GM21526 (cell line): Measurements from ENCODE around the gene PKIB.
"Not testable (repeated sequence)": the region's sequence is repeated elsewhere in the genome, so short reads cannot be mapped to it uniquely, and the experiment has no call there.

Source experiments
- ATAC-seq: cut with Tn5 transposase; IDR thresholded peaks from one replicate; pipeline ENCODE4 v1.9.1; 2021; ENCODE audit warnings: moderate library complexity; ENCODE audit not compliant: unreplicated experiment, low FRiP score

PKIB gene, protein sequence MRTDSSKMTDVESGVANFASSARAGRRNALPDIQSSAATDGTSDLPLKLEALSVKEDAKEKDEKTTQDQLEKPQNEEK

DNA sequence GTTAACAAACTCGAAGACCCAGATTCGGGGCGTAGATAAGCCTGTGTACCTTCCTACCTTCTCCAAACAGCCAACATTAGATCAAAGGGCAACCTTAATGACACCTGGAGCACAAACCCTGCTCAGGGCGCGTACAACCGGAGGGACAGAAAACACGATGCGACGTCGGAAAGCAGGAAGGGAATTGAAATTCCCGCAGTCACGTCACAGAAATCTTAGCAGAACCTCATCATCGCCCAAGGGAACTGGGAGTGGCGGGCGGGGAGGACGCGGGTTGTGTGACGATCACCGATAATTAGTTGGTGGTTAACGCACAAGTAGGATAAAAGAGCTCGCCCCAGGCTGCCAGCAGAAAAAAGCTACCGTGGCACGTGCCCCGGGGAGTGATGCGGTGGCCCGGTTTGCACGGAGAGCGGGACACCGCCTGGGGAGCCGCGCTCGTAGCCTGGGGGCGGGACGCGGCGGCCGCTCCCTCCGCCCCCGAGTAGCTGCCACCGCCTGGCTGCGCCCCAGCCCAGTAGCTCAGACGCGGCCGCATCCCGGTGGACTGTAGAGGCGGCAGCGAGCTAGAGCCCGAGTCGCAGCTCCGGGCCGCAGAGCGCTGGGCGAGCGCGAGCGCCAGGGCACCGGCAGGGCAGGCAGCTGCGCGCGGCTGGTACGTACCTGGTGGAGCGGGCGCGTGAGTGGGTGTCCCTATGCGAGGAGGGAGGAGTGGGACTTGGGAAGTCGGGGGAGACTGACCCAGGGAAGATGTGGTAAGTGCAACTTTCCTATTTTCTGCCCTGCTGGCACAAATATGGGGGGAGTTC, at the start of gene PKIB:
Gene PKIB (plus strand): TSS at position 525 of the 809 bp plus-strand sequence. CDS start 107,390 bp downstream, outside the sequence.
- peak; percentile 93 for ATAC-seq

DNA sequence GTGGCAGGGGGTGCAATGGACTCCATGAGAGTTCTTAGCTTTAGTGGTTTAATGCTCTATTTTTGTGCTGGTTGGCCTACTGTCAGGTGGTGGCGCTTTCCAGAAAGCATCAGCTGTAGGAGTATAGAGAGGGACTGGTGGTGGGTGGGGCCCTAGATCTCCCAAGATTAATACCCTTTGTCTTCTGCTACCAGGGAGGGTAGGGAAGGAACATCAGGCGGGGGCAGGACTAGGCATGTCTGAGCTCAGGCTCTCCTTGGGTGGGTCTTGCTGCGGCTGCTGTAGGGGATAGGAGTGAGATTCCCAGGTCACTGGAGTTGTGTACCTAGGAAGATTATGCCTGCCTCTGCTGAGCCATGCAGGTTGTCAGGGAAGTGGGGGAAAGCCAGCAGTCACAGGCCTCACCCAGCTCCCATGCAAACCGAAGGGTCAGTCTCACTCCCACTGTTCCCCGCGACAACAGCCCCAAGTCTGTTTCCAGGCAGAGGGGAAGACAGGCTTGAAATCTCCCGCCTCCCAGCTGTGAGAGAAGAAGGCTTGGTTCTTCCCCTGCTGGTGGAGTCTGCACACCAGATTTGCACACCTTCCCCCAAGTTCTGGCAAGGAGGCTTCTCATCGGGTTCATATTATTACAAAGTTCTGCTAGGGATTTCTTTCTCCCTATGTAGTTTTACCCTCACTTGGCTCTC, 46.7 kb upstream of the PKIB start:
- ATAC-seq, result no peak

DNA sequence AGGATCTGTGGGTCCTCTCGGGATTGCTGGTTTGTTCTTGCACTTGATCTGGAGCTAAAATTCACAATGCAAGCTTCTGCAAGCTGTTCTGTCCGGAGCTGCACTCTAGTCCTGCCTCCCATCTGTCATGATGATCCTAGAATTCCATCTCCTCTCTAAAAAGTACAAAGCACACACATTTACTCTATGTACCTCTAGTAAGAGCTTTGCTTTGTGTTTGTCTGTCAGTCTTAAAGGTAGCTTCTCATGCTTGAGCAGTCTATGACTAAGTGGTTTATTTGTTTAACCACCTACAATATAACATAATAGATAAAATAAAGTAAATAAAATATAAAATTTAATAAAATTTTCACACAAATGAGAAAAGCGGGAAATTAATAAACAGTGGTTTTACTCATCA, 46.0 kb upstream of the PKIB start:
- no peak for ATAC-seq

DNA sequence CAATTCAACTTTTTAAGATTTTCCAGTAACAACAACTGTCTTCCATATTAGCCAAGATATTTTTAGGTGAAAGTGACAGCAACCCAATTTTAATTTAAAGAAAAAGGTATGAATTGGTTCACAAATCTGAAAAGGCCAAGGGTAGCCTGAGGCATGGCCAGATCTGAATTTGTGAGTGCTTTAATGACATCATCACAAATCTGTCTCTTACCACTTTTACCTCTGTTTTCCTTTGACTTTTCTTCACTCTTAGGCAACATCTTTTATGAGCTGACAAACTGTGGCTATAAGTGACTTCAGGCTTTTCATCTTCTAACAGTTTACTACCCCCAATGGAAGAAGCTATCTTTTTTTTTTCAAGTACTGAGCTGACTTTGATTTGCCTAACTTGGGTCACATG, 44.5 kb upstream of the PKIB start:
- no peak for ATAC-seq

DNA sequence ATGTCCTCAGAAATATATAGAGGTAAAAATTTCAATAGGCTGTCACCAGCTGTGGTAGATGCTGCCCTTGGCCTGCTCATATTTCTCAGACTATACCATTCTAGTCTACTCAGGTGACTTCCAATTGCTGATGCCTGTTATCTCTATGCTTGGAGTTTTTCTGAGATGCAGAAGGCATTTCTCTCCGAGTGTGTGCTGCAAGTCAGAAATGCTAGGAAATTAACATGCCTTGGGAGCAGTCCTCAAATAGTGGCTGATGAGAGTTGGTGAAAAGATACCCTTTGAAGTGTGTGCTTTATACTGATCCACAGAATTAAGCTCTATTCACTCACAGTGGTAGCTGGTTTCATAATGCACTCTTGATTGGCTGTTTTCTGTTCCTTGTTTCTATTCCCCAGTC, 43.2 kb upstream of the PKIB start:
- ATAC-seq, result no peak

DNA sequence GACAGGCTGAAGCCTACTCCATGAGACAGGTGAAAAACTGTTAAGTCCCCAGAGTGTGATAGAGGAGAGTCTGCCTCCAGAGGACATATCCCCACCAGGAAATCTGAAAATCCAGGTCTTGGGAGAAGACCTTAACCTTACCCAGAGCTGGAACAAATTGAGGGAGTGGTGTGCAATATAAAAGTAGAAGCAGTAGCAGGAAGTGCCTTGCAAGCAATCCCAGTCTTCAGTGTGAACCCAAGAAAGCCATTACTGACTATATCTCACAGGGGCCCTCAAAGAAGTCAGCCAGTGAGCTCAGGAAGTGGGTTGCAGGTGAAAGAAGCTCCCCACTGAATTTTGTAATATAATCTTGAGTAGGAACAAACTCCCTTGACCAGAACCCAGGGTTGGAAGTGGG, 41.9 kb upstream of the PKIB start:
- ATAC-seq, result no peak

DNA sequence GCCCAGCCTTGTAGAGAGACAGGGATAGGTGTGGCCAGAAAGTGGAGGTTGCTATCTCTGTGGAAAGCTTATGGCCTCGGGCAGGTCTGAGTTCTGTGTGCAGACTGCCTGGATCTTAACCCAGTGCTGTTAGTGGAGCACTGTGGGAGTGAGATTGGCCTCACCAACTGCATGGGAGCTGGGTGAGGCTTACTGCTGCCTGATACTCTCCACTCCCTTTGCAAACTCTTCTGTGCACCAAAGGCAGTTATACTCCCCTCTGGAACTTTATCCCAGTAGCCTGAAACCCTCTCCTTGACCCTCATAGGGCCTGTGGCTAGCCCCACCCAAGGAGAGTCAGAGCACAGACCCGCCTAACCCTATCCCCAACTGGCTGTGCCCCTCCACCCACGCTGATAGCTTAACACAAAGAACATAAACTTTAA, 41.4 kb upstream of the PKIB start:
- no peak for ATAC-seq

DNA sequence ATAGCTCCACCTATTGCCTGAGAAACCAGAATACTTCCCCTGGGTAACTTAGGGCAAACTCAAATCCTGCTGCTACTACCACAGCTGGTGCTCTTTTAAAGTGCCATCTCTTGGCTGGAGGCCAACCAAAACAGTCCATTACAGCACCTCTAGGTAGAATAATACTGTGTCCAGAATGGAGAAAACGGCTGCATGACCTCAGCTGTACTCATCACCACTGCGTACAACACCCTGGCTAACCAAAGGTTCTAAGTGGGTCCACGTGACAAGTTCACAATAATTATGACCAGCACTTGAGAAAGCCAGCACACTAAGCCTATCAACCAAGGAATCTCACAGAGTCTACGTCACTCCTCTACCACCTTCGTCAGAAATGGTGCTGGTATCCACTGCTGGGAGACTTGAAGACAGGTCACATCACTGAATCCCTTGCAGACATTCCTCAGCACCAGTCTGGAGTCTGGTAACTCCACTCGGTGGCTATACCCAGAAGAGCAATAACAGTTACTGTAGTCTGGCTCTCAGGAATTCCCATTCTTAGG, 40.9 kb upstream of the PKIB start:
- ATAC-seq, result no peak

DNA sequence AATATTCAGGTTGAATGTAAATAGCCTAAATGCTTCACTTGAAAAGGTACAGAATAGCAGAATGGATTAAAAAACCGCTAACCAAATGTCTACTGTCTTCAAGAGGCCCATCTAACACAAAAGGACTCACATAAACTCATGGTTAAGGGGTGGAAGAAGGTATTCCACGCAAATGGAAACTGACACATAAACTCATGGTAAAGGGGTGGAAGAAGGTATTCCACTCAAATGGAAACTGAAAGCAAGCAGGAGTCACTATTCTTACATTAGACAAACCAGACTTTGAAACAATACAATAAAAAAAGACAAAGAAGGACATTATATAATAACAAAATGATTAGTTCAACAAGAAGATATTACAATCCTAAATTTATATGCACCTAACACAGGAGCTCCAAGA, 38.3 kb upstream of the PKIB start:
- ATAC-seq, result no peak

DNA sequence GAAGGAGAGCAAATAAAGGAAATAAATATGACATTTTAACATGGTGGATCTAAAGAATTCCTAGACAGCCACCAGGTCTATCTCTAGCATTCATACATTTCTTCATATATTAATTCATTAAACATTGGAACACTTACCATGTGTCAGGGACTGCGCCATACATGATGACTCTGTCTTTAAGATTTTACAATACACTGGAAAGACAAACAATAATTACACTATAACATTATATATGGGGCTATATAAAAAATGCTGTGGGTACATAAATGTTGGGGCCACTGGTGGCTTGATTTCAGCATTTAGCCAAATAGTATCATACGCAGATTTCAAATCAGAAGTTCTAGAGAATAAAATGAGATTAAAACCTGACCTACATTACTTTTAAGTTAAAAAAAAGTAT, 33.3 kb upstream of the PKIB start:
- no peak for ATAC-seq

DNA sequence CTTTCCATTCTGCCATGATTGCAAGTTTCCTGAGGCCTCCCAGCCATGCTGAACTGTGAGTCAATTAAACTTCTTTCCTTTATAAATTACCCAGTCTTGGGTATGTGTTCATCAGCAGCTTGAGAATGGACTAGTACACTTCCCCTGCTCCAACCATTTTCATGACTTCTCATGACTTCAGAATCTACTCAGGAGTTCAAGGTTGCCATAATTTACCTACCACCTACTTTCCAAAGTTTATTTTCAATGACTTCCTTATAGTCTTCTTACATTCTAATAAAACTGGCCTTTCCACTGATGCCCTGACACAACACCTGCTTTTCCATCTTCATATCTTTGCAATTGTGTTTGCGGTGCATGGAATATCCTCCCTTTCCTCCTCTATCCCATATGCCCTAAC, 31.2 kb upstream of the PKIB start:
- ATAC-seq, result no peak

DNA sequence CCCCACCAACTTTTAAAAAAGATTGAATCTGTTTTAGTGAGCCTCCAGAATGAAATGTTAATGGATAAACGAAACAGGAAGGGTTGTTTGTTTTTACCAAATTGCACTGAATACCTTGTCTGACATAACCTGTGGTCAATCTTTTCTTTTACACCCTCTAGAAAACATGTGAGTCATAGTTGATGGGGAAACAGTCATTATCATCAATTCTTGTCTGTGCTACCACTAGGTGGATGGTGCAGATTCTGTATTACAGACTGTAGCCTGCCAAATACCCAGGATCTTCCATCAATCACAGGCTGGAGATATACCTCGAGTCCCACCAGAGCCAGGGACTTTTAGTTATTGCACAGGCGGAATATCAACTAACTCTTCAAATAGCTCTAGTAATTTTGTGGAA, 29.5 kb upstream of the PKIB start:
- ATAC-seq, result no peak

DNA sequence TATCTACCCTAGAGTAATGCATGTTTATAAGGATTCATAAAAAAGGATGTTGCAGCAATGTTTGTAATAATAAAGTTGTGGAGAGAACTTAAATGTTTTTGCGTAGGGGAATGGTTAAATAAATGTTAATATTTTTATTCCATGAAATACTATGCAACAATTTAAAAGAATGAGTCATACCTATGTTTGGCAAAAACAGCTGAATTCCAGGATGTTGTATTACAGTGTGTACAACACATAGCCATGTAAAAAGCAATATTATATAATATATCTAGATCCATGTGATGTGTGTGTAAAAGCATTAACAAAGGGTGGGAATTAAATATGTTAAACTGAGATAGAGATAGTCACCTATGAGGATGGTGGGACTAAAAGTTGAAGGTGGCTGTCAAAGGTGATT, 21.1 kb upstream of the PKIB start:
- ATAC-seq, result no peak

DNA sequence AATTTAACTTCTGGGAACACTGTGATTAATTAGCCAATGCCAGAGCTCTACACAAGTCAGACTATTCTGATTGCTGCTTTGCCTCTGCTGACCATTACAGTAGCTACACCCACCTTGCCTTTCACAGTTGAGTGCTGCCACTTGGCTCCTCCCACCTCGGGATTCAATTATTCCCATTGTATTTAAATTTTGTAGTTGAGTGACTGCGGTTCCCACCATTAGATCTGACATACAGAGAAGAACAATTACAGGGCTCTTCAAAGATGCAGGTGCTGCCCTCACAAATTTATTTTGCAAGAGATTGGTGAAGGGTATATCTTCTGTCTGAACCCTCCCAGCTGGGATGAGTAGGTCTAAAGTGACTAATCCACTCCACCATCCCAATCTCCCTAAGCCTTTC, 11.9 kb upstream of the PKIB start:
- not testable (repeated sequence) for ATAC-seq

DNA sequence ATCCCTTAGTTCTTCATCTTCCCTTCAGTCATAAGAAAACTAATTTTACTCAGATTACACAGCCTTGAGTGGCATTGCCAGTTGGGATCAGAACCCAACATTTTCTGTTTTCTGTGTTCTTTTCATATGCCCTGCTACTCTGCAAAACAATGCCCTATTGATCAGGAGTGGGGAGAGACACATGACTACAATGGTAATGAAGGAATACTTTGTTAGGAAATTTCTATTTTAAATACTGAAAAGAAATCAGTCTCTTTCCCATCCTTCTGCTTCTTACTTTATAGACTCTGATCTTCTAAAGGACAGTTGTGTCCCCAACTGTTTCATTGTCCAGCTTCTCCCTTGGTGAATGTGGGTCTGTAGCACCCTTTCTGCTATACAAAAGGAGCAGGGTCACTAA, 5.5 kb upstream of the PKIB start:
- ATAC-seq, result no peak

DNA sequence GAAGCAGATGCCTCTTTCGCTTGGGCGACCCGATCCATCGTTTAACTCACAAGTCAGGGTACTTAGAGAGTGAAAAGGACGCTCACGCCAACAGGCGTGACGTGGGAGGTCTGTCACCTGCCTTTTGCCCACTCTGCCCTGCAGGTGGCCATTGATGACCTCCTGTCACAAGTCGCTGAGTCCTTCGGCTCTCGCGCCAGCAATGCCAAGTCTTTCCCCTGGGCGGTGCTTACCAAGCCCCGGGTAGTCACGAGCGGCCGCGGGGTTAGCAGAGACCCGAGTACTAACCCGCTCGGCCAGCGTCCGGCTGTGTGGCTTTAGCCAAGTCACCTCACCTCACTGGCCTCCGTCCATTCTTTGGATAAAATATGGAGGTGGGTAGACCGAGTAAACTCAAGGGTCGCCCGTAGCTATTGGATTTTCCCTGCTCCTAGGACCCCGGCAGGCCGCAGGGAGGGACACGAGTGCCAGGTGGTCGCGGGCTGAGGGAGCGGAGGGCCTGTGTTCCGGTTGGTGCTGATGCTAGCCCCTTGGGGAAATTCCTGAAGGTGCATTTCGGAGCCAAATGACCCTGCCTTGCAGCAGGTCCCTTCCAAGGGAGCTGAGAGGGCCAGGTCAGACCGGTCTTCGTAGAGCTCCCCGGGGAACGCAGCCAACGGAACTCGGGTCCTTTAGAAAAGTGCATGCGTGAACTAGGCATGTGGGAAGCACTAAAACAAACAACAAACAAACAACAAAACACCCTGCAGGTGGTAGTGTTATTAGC, 668 bp downstream of the PKIB start:
- peak; percentile 38 for ATAC-seq

DNA sequence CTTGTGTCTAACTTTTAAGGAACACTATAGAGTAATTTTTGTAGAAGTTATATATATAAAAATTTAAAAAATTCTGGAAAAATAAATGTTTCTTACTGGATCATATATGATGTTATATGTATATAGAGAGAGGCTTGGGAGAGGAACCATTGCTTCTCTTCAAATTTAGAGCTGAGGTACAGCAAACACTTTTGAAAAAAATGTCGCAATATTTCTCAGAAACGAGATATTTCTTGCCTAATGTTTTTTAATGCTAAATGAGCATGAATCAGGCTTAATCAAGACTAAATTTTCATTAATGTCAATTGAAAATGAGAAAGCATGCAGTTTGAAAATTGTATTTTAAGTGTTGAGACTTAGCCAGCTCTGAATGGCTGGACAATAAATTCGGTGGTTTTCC, 2.6 kb downstream of the PKIB start:
- ATAC-seq, result no peak

DNA sequence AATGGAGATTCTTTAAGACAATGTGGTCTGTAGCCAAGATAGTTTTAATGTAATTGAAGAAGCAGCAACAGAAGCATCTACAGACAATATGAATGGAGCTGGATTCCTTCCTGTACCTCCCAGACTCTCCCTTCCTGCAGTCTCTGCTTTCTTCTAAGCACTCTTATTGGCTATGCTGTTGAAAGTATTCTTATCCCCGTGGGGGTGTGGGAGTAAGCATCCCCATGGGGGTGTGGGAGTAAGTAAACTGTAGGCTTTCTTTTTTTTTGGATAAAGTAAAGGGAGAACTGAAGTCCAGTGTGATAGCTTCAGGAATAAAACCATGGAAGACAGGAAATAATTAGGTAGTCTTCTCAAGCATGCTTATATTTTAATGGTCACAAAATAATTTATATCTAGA, 4.1 kb downstream of the PKIB start:
- no peak for ATAC-seq

DNA sequence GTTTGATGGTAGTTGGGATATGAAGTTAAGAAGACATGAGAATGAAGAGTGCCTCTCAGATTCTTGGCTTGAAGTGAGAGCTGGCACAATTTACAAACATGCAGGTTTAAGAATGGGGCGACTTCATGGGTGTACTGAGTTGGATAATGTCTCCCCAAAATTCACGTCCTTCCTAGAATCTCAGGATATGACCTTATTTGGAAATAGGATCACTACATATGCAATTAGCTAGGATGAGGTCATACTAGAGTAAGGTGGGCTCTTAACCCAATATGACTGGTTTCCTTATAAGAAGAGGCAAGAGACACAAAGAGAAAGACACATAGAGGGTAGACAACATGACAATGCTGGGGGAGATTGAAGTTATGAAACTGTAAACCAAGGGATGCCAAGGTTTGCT, 5.2 kb downstream of the PKIB start:
- ATAC-seq, result no peak

DNA sequence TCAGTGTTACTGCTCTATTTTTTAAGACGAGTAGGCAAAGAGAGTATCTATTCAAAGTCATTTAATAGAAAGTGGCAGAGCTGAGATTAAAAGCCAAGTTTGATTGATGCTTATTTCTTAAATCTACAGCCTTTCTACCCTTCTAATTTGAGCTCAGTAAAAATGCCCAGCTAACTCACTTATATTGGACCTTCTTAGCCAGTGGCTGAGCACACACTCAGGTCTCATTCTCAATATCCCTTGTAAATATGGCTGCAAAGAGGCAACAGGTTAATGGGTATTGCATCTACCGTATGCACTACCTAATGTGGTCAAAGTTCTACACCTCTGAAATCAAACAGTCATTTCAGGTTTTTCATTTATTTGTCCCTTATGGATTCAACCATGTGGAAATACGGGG, 6.7 kb downstream of the PKIB start:
- no peak for ATAC-seq

DNA sequence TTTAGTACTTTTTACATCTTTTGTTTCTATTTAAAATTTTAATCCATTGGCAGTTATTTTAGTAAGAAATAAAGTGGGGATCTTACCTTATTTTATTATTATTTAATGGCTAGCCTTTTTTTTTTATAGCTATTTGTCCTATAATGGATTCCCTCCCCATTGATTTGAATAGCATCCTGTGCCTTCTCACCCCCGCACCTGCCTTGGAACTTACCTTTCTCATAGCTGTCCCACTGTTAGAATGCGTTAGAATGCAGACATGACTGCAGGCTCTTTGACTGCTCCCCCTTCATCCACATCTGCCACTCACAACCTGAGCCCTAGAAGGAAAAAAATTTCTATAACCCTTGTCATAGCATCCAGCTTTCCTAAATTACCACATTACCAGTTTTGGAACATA, 9.1 kb downstream of the PKIB start:
- no peak for ATAC-seq
